ENCODE data around the gene SBF1.
"Not testable (repeated sequence)": the region's sequence is repeated elsewhere in the genome, so short reads cannot be mapped to it uniquely, and the experiment has no call there.

The SBF1 gene

DNA sequence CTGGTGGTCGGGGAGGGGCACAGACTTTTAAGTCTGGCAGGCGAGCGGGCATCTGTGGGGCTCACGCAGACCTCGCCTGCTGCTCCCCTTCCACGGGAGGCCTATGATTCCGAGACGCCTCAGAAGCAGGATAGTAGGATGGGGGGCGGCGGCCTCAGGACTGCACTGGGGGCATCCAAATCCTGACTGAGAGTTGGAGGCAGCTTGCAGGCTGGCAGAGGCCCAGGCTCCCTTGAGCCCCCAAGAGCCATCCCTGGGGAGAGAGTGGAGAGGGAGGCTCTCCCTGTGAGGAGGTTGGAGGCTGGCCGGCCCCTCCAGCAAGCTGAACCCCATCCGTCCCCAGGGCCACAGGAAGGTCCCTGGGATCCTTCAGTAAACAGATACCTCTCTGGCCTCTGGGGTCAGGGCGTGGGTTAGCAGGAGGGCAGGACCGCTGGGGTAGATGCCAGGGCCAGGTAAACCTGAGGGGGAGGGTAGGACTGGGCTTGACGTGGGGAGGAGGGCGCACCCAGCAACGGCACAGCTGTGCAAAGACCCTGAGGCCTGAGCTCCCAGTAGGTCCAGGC, 33.3 kb downstream of the SBF1 start:
- H3K27me3 Mint-ChIP-seq (ENCODE audit: low read depth): no peaks in the 10 kb centered on the region
- H3K4me3 Mint-ChIP-seq: no peak overlapping the region
- peaks cover 2% of the 10 kb centered on the region for H3K4me1 Mint-ChIP-seq (ENCODE audit: low read depth)
- no peaks in the 10 kb centered on the region for H3K9me3 Mint-ChIP-seq
- peaks cover 11% of the 10 kb centered on the region for H3K36me3 Mint-ChIP-seq (ENCODE audit: low read depth)
- no peak overlapping the region for H3K27ac Mint-ChIP-seq

DNA sequence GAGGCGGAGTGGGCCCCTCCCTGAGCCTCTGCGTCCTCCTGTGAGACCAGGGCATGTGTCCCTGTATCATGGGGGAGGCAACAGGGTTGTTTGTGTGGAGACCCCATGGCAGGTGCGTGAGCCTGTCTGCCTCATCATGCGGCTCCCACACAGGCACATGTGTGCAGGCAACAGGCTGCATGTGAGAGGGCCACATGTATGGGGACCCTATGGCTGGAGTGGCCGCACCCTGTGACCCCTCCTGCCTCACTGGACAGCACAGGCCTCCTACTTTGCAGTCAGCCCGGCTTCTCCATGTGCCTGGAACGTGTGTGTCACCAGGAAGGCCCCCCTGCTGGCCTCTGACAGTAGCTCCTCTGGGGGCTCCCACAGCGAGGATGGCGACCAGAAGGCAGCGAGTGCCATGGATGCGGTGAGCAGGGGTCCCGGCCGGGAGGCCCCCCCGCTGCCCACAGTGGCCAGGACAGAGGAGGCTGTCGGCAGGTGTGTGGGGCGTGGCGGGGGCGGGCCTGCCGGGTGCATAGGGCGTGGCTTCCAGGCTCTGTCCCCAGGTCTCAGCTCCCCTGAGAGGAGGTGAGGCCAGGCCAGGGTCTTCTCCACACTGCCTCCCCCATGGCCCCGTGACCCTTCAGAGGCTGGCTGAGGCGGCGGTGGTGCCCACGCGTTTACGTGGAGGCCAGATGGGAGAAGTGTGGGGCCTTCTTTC, 34.1 kb downstream of the SBF1 start:
- no peak overlapping the region for H3K27ac Mint-ChIP-seq
- H3K4me1 Mint-ChIP-seq (ENCODE audit: low read depth): peaks cover 2% of the 10 kb centered on the region
- no peak overlapping the region for H3K4me3 Mint-ChIP-seq
- no peaks in the 10 kb centered on the region for H3K9me3 Mint-ChIP-seq
- H3K36me3 Mint-ChIP-seq (ENCODE audit: low read depth): peaks cover 9% of the 10 kb centered on the region
- no peaks in the 10 kb centered on the region for H3K27me3 Mint-ChIP-seq (ENCODE audit: low read depth)

- Mint-ChIP-seq H3K4me1 (ENCODE audit: low read depth) (peaks cover 2% of the 10 kb centered on the region), H3K9me3 (no peaks in the 10 kb centered on the region), H3K27me3 (ENCODE audit: low read depth) (no peaks in the 10 kb centered on the region), H3K27ac (no peak overlapping the region), H3K36me3 (ENCODE audit: low read depth) (peaks cover 13% of the 10 kb centered on the region), H3K4me3 (no peak overlapping the region)
Measured at GRCh38 chr22:50439871-50440331, 34.9 kb downstream of the SBF1 start.

DNA sequence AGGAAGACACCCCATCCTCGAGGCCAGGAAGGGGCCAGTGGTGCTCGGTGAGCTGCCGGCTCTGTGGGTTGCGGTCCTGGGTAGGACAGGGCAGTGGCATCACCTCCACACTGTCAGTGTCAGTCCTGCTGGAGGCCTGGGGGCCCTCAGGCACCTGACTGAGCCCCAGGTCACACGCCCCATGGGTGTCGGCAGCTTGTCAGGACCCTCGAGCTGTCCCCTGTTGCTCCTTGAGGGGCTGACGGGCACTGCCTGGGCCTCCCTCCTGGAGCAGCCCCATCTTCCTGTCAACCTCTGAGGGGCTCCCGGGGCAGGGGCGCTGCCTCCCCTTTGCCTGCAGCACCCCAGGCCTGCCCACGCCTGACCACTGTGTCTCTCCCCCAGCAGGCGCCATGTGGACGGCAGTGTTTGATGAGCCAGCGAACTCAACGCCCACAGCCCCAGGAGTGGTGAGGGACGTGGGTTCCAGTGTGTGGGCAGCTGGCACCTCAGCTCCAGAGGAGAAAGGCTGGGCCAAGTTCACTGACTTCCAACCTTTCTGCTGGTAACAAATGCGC, 35.4 kb downstream of the SBF1 start:
- H3K27me3 Mint-ChIP-seq (ENCODE audit: low read depth): no peaks in the 10 kb centered on the region
- H3K4me3 Mint-ChIP-seq: no peak overlapping the region
- H3K36me3 Mint-ChIP-seq (ENCODE audit: low read depth): peaks cover 13% of the 10 kb centered on the region
- no peaks in the 10 kb centered on the region for H3K9me3 Mint-ChIP-seq
- no peak overlapping the region for H3K27ac Mint-ChIP-seq
- H3K4me1 Mint-ChIP-seq (ENCODE audit: low read depth): peaks cover 2% of the 10 kb centered on the region

DNA sequence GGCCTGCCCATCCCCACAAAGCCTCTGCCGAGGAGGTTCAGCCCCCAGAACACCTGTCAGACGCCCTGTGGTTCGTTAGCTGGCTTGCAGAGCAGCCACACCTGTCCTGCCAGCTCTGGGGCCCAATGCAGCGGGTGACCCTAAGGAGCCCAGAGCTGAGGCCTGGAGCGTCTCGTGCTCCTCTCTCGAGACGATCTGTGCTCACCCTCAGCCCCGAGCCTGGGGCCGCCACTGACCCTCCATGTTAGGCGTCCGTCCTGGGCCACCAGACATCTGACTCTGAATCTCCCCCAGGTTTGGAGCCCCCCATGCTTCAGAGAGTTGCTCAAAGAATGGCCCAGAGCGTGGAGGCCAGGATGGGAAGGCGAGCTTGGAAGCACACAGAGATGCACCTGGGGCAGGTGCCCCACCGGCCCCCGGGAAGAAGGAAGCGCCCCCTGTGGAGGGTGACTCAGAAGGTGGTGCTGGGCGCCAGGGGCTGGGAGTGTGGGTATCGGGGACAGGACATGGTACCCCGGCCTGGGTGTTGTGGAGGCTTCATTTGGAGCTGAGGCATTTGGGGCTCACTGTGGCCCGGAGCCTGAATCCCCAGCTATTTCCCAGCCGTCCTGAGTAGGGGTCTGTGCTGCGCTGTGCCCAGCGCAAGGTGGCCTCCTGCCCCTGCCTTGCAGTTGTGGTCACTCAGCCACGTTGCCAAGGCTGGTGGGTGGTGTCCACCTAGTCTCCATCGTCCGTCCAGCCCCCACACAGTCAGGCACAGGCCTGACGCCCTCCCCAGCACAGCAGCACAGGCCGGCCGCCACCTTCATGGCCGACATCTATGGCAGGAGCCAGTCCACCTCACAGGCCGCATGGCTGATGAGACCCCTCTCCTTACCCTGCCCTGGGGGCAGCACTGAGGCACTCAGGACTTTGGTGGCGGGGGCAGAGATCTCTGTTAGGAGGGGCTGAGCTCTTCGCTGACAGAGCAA, 36.2 kb downstream of the SBF1 start:
- Mint-ChIP-seq H3K9me3 (no peaks in the 10 kb centered on the region), H3K36me3 (ENCODE audit: low read depth) (peaks cover 13% of the 10 kb centered on the region), H3K27me3 (ENCODE audit: low read depth) (no peaks in the 10 kb centered on the region), H3K4me1 (ENCODE audit: low read depth) (peaks cover 2% of the 10 kb centered on the region), H3K4me3 (no peak overlapping the region), H3K27ac (no peak overlapping the region)

DNA sequence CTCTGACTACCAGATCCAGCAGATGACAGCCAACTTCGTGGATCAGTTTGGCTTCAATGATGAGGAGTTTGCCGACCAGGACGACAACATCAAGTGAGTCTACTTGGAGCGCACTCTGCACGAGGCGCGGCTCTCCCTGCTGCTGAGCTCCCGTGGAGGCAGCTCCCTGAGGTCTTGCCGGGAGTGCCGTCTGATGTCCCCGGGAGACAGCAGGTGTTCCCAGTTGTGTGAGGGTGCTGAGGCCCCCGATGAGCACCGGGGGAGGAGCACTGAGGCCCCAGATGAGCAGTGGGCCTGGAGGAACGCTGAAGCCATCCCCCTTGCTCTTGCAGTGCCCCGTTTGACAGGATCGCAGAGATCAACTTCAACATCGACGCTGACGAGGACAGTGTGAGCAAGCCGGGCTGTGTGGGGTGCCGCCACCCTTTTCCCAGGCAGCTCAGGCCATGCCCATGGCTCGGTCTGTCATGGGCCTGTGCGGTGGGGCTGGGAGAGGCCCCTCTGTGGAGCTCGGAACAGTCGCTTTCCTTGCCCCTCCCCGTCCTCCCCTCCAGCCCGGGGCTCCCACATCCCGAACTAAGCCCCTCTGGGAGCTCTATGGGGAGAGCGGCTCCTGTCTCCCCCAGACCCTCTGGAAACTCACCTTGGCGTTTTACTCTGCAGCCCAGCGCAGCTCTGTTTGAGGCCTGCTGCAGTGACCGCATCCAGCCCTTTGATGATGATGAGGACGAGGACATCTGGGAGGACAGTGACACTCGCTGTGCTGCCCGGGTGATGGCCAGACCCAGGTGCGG, 37.1 kb downstream of the SBF1 start:
- H3K4me1 Mint-ChIP-seq (ENCODE audit: low read depth): no peaks in the 10 kb centered on the region
- H3K4me3 Mint-ChIP-seq: no peak overlapping the region
- peaks cover 9% of the 10 kb centered on the region for H3K36me3 Mint-ChIP-seq (ENCODE audit: low read depth)
- H3K9me3 Mint-ChIP-seq: no peaks in the 10 kb centered on the region
- no peak overlapping the region for H3K27ac Mint-ChIP-seq
- H3K27me3 Mint-ChIP-seq (ENCODE audit: low read depth): no peaks in the 10 kb centered on the region

GRCh38 chr22:50436841-50437341, 37.9 kb downstream of the SBF1 start:
- H3K27me3 Mint-ChIP-seq (ENCODE audit: low read depth): no peaks in the 10 kb centered on the region
- H3K4me3 Mint-ChIP-seq: no peak overlapping the region
- H3K36me3 Mint-ChIP-seq (ENCODE audit: low read depth): peaks cover 9% of the 10 kb centered on the region
- no peaks in the 10 kb centered on the region for H3K9me3 Mint-ChIP-seq
- no peak overlapping the region for H3K27ac Mint-ChIP-seq
- H3K4me1 Mint-ChIP-seq (ENCODE audit: low read depth): no peaks in the 10 kb centered on the region

DNA sequence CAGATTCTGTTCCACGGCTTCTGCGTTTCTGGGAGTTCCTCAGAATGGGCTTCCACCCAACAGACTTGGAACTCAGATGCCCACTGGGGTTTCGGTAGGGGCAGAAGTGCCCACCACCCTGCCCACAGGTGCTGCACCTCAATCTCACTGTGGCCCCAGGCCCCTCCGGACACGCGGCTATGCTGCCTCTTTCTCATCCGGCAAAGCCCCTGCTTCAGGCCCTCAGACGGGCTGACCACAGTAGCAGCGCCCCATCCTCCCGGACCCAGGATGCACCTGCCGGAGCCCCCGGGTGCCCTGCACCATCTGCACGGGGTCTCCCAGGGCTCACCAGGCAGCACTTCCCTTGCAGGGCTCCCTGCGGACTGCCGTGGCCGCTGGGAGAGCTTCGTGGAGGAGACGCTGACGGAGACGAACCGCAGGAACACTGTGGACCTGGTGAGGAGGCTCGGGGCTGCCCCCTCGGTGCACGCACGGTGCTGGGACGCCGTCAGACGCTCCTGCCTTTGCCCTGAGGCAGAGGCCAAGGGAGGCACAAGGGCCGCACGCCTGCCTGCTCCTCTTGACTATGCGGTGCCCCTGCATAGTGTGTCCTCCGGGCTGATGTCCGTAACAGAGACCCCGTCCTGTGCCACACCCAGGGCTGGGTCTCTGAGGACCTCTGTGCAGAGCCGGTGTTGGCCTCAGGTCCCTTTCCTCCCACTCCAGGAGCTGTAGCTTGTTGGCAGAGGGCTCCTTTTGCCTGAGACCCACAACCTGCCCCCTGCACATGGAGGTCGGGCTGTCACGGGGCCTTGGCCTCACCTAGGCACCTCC, 38.6 kb downstream of the SBF1 start:
- Mint-ChIP-seq H3K4me3 (no peak overlapping the region), H3K4me1 (ENCODE audit: low read depth) (no peaks in the 10 kb centered on the region), H3K9me3 (no peaks in the 10 kb centered on the region), H3K27ac (no peak overlapping the region), H3K27me3 (ENCODE audit: low read depth) (no peaks in the 10 kb centered on the region), H3K36me3 (ENCODE audit: low read depth) (peaks cover 14% of the 10 kb centered on the region)

GRCh38 chr22:50435291-50436014, 39.4 kb downstream of the SBF1 start:
- H3K4me1 Mint-ChIP-seq (ENCODE audit: low read depth): no peaks in the 10 kb centered on the region
- no peaks in the 10 kb centered on the region for H3K27me3 Mint-ChIP-seq (ENCODE audit: low read depth)
- peaks cover 16% of the 10 kb centered on the region for H3K36me3 Mint-ChIP-seq (ENCODE audit: low read depth)
- no peaks in the 10 kb centered on the region for H3K9me3 Mint-ChIP-seq
- H3K27ac Mint-ChIP-seq: no peak overlapping the region
- H3K4me3 Mint-ChIP-seq: no peak overlapping the region

DNA sequence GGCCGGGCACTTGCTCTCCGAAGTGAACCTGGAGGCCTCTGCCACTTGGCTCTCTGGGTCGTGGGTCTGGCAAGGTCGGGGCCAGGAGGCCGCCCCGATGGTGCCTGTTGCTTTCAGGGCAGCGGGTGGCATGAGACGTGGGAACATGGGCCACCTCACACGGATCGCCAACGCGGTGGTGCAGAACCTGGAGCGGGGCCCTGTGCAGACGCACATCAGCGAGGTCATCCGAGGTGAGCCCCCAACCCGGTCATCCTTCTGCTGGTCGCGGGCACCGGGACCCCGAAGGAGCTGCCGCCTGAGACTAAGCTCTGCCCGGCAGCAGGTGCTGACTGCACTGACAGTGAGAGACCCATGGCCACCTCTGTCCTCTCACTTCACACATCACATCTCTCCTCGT, 40.0 kb downstream of the SBF1 start:
- no peaks in the 10 kb centered on the region for H3K27me3 Mint-ChIP-seq (ENCODE audit: low read depth)
- peaks cover 16% of the 10 kb centered on the region for H3K36me3 Mint-ChIP-seq (ENCODE audit: low read depth)
- H3K4me1 Mint-ChIP-seq (ENCODE audit: low read depth): no peaks in the 10 kb centered on the region
- no peak overlapping the region for H3K27ac Mint-ChIP-seq
- H3K9me3 Mint-ChIP-seq: no peaks in the 10 kb centered on the region
- H3K4me3 Mint-ChIP-seq: no peak overlapping the region

DNA sequence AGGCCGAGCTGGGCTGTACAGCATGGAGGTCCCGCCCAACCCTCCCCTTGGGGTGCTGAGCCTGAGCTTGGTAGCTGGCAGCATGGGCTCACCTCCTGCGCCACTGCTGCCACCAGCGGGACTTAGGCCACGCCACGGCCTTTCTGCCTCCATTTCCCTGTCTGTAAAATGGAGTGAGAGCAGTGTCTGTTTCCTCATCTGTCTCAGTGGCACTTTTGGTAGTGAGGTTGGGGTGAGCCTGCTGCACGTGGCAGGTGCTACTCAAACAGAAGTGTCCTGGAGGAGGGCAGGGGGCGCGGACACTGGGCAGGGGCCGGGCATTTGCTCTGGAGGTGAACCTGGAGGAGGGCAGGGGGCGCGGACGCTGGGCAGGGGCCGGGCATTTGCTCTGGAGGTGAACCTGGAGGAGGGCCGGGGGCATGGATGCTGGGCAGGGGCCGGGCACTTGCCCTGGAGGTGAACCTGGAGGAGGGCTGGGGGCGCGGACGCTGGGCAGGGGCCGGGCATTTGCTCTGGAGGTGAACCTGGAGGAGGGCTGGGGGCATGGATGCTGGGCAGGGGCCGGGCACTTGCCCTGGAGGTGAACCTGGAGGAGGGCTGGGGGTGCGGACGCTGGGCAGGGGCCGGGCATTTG, 41.8 kb downstream of the SBF1 start:
- peaks cover 27% of the 10 kb centered on the region for H3K36me3 Mint-ChIP-seq (ENCODE audit: low read depth)
- H3K27me3 Mint-ChIP-seq (ENCODE audit: low read depth); H3K4me1 Mint-ChIP-seq (ENCODE audit: low read depth); H3K27ac Mint-ChIP-seq; H3K4me3 Mint-ChIP-seq; H3K9me3 Mint-ChIP-seq: not testable (repeated sequence)

DNA sequence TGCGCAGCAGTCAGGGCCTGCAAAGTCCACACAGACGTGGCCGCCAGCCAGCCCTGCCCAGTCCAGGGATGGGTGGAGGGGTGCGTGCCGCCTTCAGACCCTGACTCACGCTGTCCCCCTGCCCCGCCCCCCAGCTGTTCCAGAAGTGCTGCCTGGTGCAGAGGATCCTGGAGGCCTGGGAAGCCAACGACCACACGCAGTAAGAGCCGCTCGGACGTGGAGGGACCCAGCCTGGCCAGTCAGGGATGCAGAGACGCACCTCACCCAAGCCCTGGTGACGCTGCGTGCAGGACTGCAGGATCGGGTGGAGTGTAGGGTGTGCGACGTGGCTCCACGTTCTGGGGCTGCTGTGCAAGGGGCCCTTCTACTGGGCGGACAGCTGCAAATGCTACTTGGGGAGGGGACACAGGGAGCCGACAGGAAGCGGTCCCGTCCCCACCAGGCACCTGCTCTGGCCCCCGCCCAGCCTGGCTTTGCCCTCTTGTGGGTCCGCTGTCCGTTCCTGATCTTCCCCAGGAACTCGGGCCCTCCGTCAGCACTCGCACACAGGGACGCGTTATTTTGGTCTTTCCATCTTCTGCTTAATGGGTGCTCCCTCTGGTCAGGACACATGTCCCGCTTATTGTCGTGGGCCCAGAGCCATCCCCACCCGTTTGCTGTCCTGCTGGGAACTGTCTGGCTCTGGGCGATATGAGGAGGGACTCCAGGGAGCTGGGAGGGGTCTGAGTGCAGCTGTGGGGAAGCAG, 42.5 kb downstream of the SBF1 start:
- Mint-ChIP-seq H3K9me3 (no peaks in the 10 kb centered on the region), H3K4me1 (ENCODE audit: low read depth) (no peaks in the 10 kb centered on the region), H3K36me3 (ENCODE audit: low read depth) (peaks cover 27% of the 10 kb centered on the region), H3K4me3 (no peak overlapping the region), H3K27me3 (ENCODE audit: low read depth) (no peaks in the 10 kb centered on the region), H3K27ac (no peak overlapping the region)
